Smooth muscle cell of trachea (primary cell): ENCODE measurements around the gene OR2A14. TPM values are rescaled to one million over a fixed set of nuclear protein-coding genes. Genes with fewer than 3 reads are reported as not detected.

Experiments used
- total RNA-seq: library from RNA; depleted of rRNA; stranded (reverse); fragments of >200 nt; gene quantifications from 2 replicates; pipeline ENCODE4 v1.2.1, GENCODE V29; 2014

OR2A14 gene, protein sequence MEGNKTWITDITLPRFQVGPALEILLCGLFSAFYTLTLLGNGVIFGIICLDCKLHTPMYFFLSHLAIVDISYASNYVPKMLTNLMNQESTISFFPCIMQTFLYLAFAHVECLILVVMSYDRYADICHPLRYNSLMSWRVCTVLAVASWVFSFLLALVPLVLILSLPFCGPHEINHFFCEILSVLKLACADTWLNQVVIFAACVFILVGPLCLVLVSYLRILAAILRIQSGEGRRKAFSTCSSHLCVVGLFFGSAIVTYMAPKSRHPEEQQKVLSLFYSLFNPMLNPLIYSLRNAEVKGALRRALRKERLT
- total RNA-seq: not detected in 2 replicates

DNA sequence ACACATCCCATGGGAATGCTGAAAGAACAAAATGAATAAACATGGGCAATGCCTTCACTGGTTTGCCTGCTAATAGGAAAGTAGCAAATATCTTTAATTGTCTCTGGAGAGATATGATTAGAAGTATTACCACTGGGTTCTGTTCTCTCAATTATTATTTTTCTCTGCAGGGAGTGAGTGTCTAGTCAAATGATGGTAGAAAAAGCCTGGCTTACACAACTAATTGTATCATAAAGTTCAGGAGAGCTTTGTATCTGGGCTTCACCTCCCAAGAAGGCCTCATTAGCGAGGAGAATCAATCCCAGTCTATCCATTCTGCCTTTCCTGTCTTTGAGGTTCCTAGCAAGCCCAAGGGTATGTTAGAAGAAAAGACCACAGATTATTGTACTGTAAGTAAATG, at the start of gene OR2A14:
TSS of gene OR2A14 (plus strand) at position 301 of the 400 bp plus-strand sequence. CDS start 5,937 bp downstream, outside the sequence.

DNA sequence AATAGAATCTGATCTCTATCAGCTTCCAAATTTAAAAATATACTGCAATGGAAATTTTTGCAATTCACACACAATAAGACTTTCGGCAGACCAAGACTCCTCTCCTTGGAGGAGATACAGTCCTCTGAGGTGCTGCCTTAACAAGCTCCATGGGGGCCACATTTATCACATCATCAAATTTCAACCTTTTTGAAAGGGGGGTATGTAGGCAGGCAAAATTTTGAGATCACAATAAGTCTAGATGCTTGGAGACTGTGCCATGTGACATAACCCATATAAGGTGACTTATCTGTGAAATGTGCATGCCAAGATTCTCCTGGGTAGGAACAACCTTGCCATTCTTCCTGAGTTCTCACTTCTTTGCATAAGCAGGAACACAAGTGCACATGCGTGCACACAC, 37.0 kb upstream of the OR2A14 start, which contains the start of gene OR2A12:
TSS of gene OR2A12 (plus strand) at position 301 of the 400 bp plus-strand sequence. CDS start 8,830 bp downstream, outside the sequence.

DNA sequence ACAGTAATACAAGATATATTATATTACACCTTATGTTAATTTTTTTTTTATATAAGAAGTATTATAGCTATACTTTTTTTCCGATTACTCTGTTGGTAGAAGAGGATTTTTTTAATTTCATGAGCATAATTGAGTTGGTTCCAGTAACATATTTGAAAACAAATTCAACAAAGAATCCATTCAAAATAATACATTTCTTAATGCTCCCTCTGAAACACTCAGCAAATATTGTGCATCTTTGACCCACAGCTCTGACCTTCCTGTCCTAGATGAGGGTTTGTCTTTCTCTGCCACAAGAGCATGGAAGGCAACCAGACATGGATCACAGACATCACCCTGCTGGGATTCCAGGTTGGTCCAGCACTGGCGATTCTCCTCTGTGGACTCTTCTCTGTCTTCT, 13.7 kb upstream of the OR2A14 start, which contains the start of gene OR2A2:
TSS of gene OR2A2 (plus strand) at position 301 of the 400 bp plus-strand sequence. CDS start at position 301, 0 bp downstream.

Other genes starting within 250 kb of the OR2A14 start
- 76.6 and 100 TPM in 2 replicates for gene TCAF1, start 221.0 kb upstream of the OR2A14 start, total RNA-seq
- gene OR2F2, start 187.9 kb upstream of the OR2A14 start, total RNA-seq: not detected in 2 replicates
- gene OR2F1, start 168.3 kb upstream of the OR2A14 start, total RNA-seq: under 0.01 TPM in 1 of 2 replicates, not detected in the other
- gene OR6B1, start 122.9 kb upstream of the OR2A14 start, total RNA-seq: not detected in 2 replicates
- gene OR2A5, start 74.2 kb upstream of the OR2A14 start, total RNA-seq: not detected in 2 replicates
- not detected in 2 replicates for gene OR2A25, start 53.4 kb upstream of the OR2A14 start, total RNA-seq
- not detected in 2 replicates for gene OR2A12, start 36.9 kb upstream of the OR2A14 start, total RNA-seq
- gene OR2A2, start 13.6 kb upstream of the OR2A14 start, total RNA-seq: not detected in 2 replicates
- gene CTAGE4, start 60.3 kb downstream of the OR2A14 start, total RNA-seq: 1.3 and 2.0 TPM in 2 replicates
- 2.3 and 2.8 TPM in 2 replicates for gene ARHGEF35, start 72.7 kb downstream of the OR2A14 start, total RNA-seq
- gene OR2A42, start 116.4 kb downstream of the OR2A14 start, total RNA-seq: 0.15 TPM in 1 of 2 replicates, not detected in the other
- 0.29 and 0.33 TPM in 2 replicates for gene OR2A7, start 141.6 kb downstream of the OR2A14 start, total RNA-seq
- not detected in 2 replicates for gene CTAGE8, start 146.1 kb downstream of the OR2A14 start, total RNA-seq
- gene OR2A1, start 189.2 kb downstream of the OR2A14 start, total RNA-seq: under 0.01 and 0.15 TPM in 2 replicates
- 3.3 and 4.5 TPM in 2 replicates for gene ARHGEF5, start 232.2 kb downstream of the OR2A14 start, total RNA-seq